Activated CD4-positive, alpha-beta T cell treated with anti-CD3 and anti-CD28 coated beads, Interleukin-2, amount 50 U/mL, for 24 hours (primary cell): Measurements from ENCODE around the gene IMMP2L.
"Not testable (repeated sequence)": the region's sequence is repeated elsewhere in the genome, so short reads cannot be mapped to it uniquely, and the experiment has no call there.

Experiments
- DNase-seq, 2 donors: peaks; one replicate each; pipeline ENCODE4 v3.0.0-alpha.2; 2020; ENCODE audit warnings: low read depth in 1 of 2, low spot score in 1 of 2

IMMP2L gene

GRCh38 chr7:110948280-110948679 lies 614.0 kb downstream of the IMMP2L start:
- no peak for DNase-seq

- DNase-seq: no peak
Observed at GRCh38 chr7:110947408-110947807, 614.9 kb downstream of the IMMP2L start.

- DNase-seq: no peak
Observed at GRCh38 chr7:110944966-110945644, 617.2 kb downstream of the IMMP2L start.

- DNase-seq: no peak
Observed at GRCh38 chr7:110944448-110944847, 617.8 kb downstream of the IMMP2L start.

GRCh38 chr7:110943701-110944345 lies 618.5 kb downstream of the IMMP2L start:
- no peak for DNase-seq

GRCh38 chr7:110941385-110941784 lies 620.9 kb downstream of the IMMP2L start:
- DNase-seq: no peak

GRCh38 chr7:110940756-110941155 lies 621.5 kb downstream of the IMMP2L start:
- DNase-seq: no peak

GRCh38 chr7:110938165-110938564 lies 624.1 kb downstream of the IMMP2L start:
- no peak for DNase-seq

- DNase-seq: not testable (repeated sequence)
Observed at GRCh38 chr7:110936665-110937064, 625.6 kb downstream of the IMMP2L start.

- no peak for DNase-seq
Observed at GRCh38 chr7:110929480-110930249, 632.6 kb downstream of the IMMP2L start.

GRCh38 chr7:110922906-110923305 lies 639.4 kb downstream of the IMMP2L start:
- DNase-seq: no peak

GRCh38 chr7:110921595-110922151 lies 640.6 kb downstream of the IMMP2L start:
- no peak for DNase-seq

GRCh38 chr7:110918949-110919548 lies 643.2 kb downstream of the IMMP2L start:
- no peak for DNase-seq

- no peak for DNase-seq
Observed at GRCh38 chr7:110914263-110914662, 648.0 kb downstream of the IMMP2L start.

- DNase-seq: no peak
Observed at GRCh38 chr7:110911632-110912031, 650.7 kb downstream of the IMMP2L start.

- DNase-seq: no peak
Observed at GRCh38 chr7:110909117-110909516, 653.2 kb downstream of the IMMP2L start.

- DNase-seq: no peak
Observed at GRCh38 chr7:110905773-110906566, 656.3 kb downstream of the IMMP2L start.

- DNase-seq: no peak
Observed at GRCh38 chr7:110898516-110898915, 663.8 kb downstream of the IMMP2L start.

- no peak for DNase-seq
Observed at GRCh38 chr7:110897538-110897937, 664.8 kb downstream of the IMMP2L start.

- DNase-seq: no peak
Observed at GRCh38 chr7:110894111-110894510, 668.2 kb downstream of the IMMP2L start.

GRCh38 chr7:110891197-110891596 lies 671.1 kb downstream of the IMMP2L start:
- peak in 1 of 2 donors; percentile 3 for DNase-seq
